AML-193 (cell line): ENCODE measurements around the gene MATR3.
A peak's percentile ranks its signal among the peaks of the same experiment; 100 is the strongest.

Experiments used
- DNase-seq, 2 experiments: peaks; one replicate each; lab custom pipeline; 2025; lab: John Stamatoyannopoulos, UW

MATR3 gene

GRCh38 chr5:139272471-139273321 is 20.8 kb upstream of the MATR3 start:
- peak; percentile 45 to 54 for DNase-seq

DNA sequence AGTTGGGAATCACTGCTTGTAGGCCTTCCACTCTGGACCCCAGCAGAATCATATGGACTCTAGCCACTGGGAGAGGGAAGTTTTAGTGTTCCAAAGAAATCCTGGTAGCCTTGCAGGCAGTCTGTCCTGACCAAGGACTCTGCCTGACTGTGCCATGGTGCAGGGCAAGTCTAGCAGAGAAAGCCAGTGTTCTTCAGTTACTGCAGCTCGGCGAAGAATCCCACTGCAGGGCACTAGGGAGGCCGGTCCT is 20.3 kb upstream of the MATR3 start:
- no peak for DNase-seq

DNA sequence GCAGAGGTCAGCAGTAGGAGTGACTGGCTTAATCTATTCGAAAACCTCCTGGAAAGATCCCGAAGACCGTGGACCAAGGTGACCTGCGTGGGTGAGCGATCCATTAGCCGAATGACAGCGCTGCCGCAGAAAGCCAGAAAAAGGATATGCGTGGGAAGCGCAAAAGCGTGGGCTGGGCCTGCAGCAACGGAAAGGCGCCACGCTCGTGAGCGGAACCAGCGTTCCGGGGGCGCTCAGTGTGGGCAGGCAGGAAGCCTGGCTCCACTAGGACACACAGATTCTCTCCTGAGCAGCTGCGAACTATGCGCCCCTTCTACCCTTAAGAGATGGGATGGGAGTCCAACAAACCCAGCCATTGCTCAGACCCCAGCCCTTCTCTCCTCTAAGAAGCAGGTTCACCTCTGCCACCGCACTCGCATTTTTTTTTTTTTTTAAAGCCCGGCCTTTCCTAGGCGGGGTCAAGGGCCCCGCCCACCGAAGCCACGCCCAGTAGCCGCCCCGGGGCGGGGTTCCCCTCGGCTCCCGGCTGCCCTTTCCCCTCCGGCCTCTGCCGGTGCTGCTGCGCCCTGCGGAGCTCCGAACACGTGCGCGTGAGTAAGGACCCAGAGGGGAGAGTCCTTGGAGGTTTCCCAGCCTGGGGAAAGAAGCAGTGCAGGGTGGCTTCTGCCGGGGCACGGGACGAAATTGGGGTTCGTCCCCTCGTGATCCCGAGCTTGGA is 19.8 kb upstream of the MATR3 start:
- DNase-seq = peak; percentile 73 to 82

DNA sequence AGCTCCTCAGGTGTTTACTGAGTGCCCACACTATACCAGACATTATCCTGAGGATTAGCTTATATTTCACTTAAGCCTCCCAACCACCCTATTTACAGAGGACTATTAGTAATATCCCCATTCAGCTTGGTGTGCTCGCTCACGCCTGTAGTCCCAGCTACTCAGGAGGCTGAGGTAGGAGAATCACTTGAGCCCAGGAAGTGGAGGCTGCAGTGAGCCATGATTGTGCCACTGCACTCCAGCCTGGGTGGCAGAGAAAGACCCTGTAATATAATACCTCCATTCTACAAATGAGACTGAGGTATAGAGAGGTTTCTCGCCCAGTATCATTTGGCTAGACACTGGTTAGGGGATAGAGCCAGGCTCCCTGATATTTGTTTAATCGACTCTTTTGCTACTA is 18.0 kb upstream of the MATR3 start:
- DNase-seq = no peak

DNA sequence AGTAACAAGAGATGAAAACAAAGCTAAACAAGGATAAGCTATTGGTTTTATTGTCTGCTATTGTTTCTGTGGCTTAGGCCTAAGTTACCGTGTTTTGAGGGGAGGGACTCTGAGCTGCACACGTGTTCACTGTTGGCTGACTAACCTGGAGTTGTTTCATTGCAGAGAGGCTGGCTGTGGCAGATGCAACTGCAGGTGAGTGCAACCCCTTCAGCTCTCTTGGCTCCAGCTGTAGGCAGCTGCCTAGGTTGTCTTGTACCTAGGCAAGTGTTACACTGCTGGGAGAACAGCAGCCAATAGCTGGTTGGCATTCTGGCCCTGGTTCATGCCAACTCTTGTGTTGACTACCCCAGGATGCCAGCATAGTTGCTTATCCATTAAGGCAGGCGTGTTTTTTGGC is 17.6 kb upstream of the MATR3 start:
- no peak for DNase-seq

DNA sequence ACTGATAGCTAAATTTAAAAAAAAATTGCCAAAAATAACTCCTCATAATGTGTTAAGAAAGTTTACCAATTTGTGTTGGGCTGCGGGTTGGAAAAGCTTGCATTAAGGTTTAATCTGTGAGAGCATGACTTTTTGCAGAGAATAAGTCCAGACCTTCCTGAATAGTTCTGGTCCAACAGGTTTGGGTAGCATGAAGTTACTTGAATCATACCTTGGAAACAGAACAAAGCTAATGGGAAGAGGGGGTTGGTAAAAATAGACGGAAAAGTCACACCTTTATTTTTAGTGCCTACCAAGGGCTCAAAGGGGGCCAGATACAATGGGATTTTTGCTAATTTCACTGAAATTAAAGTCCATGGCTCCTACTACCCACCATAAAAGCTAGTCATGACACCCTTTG is 17.1 kb upstream of the MATR3 start:
- DNase-seq = no peak

DNA sequence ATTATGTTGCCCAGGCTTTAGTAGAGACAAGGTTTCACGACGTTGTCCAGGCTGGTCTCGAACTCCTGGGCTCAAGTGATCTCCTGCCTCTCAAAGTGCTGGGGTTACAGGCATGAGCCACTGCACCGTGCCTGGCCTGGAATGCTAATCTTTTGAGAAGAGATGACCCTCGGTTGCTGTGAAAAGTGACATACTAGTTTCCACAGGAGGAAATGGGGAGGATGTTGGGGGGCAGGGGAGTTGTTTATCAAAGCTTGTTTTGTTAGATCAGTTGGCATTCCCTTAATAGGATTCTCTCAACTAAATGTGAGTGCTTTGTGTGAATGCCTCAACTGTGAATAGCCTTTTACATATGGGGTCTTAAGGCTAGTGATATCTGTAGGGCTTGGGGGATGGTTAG is 16.4 kb upstream of the MATR3 start:
- no peak for DNase-seq

GRCh38 chr5:139278540-139279274 is 14.8 kb upstream of the MATR3 start:
- no peak for DNase-seq

DNA sequence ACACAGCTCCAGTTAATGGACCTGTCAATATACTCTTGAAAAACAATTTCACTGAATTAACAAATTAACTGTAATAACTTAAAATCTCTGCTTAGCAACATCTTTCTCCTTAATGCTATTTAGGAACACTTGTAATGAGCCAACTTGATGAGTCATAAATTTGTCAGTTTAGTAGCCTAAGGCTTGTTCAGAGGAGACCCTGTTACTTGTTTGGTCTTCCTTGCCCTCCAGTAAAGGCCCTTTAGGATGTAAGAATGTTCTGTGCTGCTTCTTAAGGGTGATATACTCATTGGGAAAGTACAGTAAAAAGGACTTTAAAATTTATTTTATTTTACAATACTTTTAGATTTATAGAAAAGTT is 11.4 kb upstream of the MATR3 start:
- DNase-seq = no peak

DNA sequence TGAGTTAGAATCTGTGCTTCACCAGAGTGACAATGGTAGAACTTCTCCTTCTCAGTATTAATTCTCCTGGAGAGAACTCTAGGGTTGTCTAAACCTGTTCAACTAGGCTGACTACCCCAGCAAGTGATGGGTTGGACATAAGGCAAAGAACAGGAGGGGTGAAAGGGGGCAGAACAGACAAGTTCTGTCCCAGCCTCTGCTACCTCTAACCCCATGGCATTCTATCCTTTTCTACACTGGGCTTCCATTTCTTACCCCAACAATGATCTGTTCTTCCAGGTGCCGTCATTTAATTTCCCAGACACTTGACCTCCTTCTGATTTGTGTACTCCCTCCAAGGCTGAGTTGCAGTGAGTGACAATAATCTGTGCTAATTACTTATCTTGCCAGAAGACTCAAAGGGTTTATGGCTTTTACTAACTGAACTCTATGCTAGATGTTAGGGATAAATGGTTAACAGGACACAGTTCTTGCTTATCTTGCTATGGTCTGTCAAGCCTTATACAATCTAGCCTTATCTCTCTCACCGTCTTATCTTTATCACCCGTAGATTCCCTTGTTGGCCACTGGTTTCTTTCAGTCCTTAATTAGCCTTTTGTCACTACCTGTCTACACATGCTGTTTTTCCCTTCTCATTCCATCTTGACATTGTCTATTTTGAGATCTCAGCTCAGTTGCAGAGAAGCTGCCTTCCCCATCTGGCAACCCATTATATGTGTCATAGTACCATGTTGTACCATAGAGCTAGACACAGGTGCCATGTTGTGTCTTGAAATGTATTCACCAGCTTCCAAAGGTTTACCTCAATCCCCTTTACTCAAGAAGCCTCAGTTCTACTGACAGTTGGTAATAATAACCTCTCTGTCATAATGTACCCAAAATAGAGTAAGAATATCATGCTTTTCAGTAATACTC is 10.0 kb upstream of the MATR3 start:
- DNase-seq = no peak

DNA sequence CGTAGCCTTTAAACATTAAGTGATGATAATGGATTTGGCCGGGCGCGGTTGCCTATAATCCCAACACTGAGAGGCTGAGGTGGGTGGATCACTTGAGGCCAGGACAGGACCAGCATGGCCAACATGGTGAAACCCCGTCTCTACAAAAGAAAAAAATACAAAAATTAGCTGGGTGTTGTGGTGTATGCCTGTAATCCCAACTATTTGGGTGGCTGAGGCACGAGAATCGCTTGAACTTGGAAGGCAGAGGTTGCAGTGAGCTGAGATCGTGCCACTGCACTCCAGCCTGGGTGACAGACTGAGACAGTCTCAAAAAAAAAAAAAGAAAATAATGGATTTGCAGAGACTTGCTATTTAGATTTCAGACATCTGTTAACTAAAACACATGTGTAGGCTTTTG is 9.2 kb upstream of the MATR3 start:
- no peak for DNase-seq

GRCh38 chr5:139285651-139286392 is 7.7 kb upstream of the MATR3 start:
- no peak for DNase-seq

GRCh38 chr5:139287890-139288635 is 5.5 kb upstream of the MATR3 start:
- peak in 1 of 2 experiments; percentile 15 for DNase-seq

DNA sequence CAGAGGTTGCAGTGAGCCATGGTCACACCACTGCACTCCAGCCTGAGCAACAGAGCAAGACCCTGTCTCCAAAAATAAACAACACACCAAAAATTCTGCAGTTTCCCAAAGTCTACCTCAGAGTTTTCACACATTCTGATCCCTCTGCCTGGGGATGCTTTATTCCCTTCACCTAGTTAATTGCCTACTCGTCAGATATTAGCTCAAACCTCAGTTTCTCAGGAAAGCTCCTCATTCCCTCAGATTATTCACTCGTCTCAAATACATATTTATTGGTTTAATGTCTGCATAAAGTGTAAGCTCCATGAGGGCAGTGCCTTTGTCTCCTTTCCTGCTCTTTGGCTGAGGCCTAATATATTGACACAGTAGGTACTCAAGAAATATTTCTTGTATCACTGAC is 2.5 kb upstream of the MATR3 start:
- DNase-seq = no peak

GRCh38 chr5:139293202-139293506 is 386 bp upstream of the MATR3 start:
- no peak for DNase-seq

GRCh38 chr5:139294374-139295165 is 1.0 kb downstream of the MATR3 start:
- DNase-seq = peak; percentile 48 to 56

DNA sequence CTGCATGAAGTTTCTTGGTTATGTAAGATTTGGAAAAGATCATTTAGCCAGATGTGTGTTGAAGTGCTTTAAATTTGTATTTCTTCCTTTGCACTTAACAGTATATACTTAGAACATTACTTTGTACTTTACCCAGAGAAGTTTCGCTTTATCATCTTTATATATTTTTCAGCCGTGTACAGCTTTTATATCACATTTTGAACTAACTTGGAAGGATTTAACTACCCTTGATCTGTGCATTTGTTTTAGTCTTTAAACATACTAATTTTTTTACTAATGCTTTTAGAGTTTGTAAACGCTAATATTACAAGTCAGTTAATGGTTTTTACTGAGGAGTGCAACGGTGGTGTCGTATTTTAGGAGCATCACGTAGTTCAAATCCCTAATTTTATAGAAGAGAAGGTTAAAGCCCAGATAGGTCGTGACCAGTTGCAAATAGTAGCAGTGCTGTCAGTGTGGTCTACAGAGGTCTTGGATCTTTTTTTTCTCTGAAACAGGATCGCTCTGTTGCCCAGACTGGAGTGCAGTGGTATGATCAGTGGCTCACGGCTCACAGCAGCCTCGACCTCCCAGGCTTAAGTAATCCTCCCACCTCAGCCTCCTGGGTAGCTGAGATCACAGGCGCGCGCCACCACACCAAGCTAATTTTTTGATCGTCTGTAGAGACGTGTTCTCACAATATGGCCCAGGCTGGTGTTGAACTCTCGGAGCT is 2.0 kb downstream of the MATR3 start:
- no peak for DNase-seq

- DNase-seq = no peak
These were observed 2.7 kb downstream of the MATR3 start for GRCh38 chr5:139296198-139296597.

- DNase-seq = no peak
These were observed 3.4 kb downstream of the MATR3 start for GRCh38 chr5:139296862-139297326.
